NT2/D1 (cell line): ENCODE data around the gene ZNF416.

Source experiments
- SUZ12 ChIP-seq: IDR thresholded peaks from 2 replicates; pipeline ENCODE4 v1.6.1; 2011; ENCODE audit not compliant: insufficient read length, insufficient read depth; ENCODE audit errors: extremely low read depth
- YY1 ChIP-seq: IDR thresholded peaks from 2 replicates; pipeline ENCODE4 v1.6.1; 2011; ENCODE audit not compliant: insufficient read length, insufficient read depth
- ZNF274 ChIP-seq: IDR thresholded peaks from 2 replicates; pipeline ENCODE4 v1.6.1; 2011; ENCODE audit warnings: mild to moderate bottlenecking, low read depth, low read length

- TF ChIP-seq ZNF274 (no peak), YY1 (peak; percentile 49), SUZ12 (no peak)
These were observed 5.1 kb upstream of the ZNF416 start, which contains the start of gene ZIK1 for GRCh38 chr19:57583521-57584416.
